Suppressor macrophage treated with lipopolysaccharide for 1 hour (primary cell): ENCODE results near the gene RRAGD.
"Not testable (repeated sequence)": the region's sequence is repeated elsewhere in the genome, so short reads cannot be mapped to it uniquely, and the experiment has no call there.

Source experiments
- DNase-seq, 3 donors: peaks; one replicate each; pipeline ENCODE4 v3.0.0-alpha.2; 2020 to 2022

Gene RRAGD

GRCh38 chr6:89410788-89411144 is 1.3 kb downstream of the RRAGD start:
- peak in 2 of 3 donors; percentile 23 to 25 for DNase-seq

- DNase-seq, result peak in 2 of 3 donors; percentile 29 to 38
Observed at GRCh38 chr6:89410231-89410761, 1.8 kb downstream of the RRAGD start.

- DNase-seq, result peak in 1 of 3 donors; percentile 10
Observed at GRCh38 chr6:89409461-89410035, 2.5 kb downstream of the RRAGD start.

GRCh38 chr6:89406141-89406540 is 5.9 kb downstream of the RRAGD start:
- DNase-seq, result peak in 1 of 3 donors; percentile 23

- no peak for DNase-seq
Observed at GRCh38 chr6:89404512-89404911, 7.6 kb downstream of the RRAGD start.

- DNase-seq, result no peak
Observed at GRCh38 chr6:89402776-89403175, 9.3 kb downstream of the RRAGD start.

GRCh38 chr6:89400912-89401399 is 11.1 kb downstream of the RRAGD start:
- DNase-seq, result peak; percentile 21 to 29 (median 26)

- no peak for DNase-seq
Observed at GRCh38 chr6:89400050-89400449, 12.0 kb downstream of the RRAGD start.

GRCh38 chr6:89398762-89399525 is 13.1 kb downstream of the RRAGD start:
- DNase-seq, result no peak

GRCh38 chr6:89397884-89398283 is 14.2 kb downstream of the RRAGD start:
- DNase-seq, result not testable (repeated sequence)

- no peak for DNase-seq
Observed at GRCh38 chr6:89393659-89394058, 18.4 kb downstream of the RRAGD start.

- DNase-seq, result no peak
Observed at GRCh38 chr6:89392823-89393222, 19.2 kb downstream of the RRAGD start.

- no peak for DNase-seq
Observed at GRCh38 chr6:89388846-89389245, 23.2 kb downstream of the RRAGD start.

- DNase-seq, result no peak
Observed at GRCh38 chr6:89387516-89388201, 24.4 kb downstream of the RRAGD start.

GRCh38 chr6:89386917-89387491 is 25.1 kb downstream of the RRAGD start:
- DNase-seq, result no peak

- no peak for DNase-seq
Observed at GRCh38 chr6:89385846-89386245, 26.2 kb downstream of the RRAGD start.

- peak; percentile 20 to 68 (median 50) for DNase-seq
Observed at GRCh38 chr6:89385156-89385667, 26.9 kb downstream of the RRAGD start.

- DNase-seq, result no peak
Observed at GRCh38 chr6:89381031-89381430, 31.0 kb downstream of the RRAGD start.

- DNase-seq, result peak; percentile 66 to 84 (median 80)
Observed at GRCh38 chr6:89379281-89379680, 32.8 kb downstream of the RRAGD start.

GRCh38 chr6:89378628-89379027 is 33.4 kb downstream of the RRAGD start:
- DNase-seq, result no peak

- peak in 2 of 3 donors; percentile 22 to 31 for DNase-seq
Observed at GRCh38 chr6:89375427-89376267, 36.4 kb downstream of the RRAGD start.

GRCh38 chr6:89372506-89372901 is 39.6 kb downstream of the RRAGD start:
- no peak for DNase-seq
